MM.1S (cell line): Measurements from ENCODE around the gene DACH1.

Source experiments
- DNase-seq: peaks from one replicate; pipeline ENCODE4 v3.0.0-alpha.2; 2015
- H2AFZ ChIP-seq: fragments of 300-600 bp; sonication (generic); 2 replicates; pipeline ENCODE4 v1.6.0; 2016; ENCODE audit warnings: antibody characterized with exemption, low read length
- H3F3A ChIP-seq: fragments of 300-600 bp; sonication (generic); 2 replicates; pipeline ENCODE4 v1.6.1; 2016; ENCODE audit warnings: mild to moderate bottlenecking, antibody characterized with exemption, low read length, moderate library complexity, mixed read lengths; ENCODE audit not compliant: insufficient read depth
- H3K27ac ChIP-seq: fragments of 300-600 bp; sonication (generic); 2 replicates; pipeline ENCODE4 v1.5.1; 2016; ENCODE audit warnings: mild to moderate bottlenecking, low read length
- H3K27me3 ChIP-seq: fragments of 300-600 bp; sonication (generic); replicated peaks from 2 replicates; pipeline ENCODE4 v1.6.0; 2016; ENCODE audit warnings: low read length; ENCODE audit not compliant: insufficient read depth
- H3K36me3 ChIP-seq: fragments of 300-600 bp; sonication (generic); replicated peaks from 2 replicates; pipeline ENCODE4 v1.6.1; 2016; ENCODE audit warnings: mild to moderate bottlenecking, low read length, mixed read lengths; ENCODE audit not compliant: insufficient read depth
- H3K4me1 ChIP-seq: fragments of 300-600 bp; sonication (generic); 2 replicates; pipeline ENCODE4 v1.6.1; 2016; ENCODE audit warnings: low read length, mixed read lengths
- H3K4me2 ChIP-seq: fragments of 300-600 bp; sonication (generic); 2 replicates; pipeline ENCODE4 v1.6.0; 2016; ENCODE audit warnings: low read depth, low read length
- H3K4me3 ChIP-seq: fragments of 300-600 bp; sonication (generic); 2 replicates; pipeline ENCODE4 v1.5.1; 2016; ENCODE audit warnings: low read length, mixed read lengths
- H3K79me2 ChIP-seq: fragments of 300-600 bp; sonication (generic); 2 replicates; pipeline ENCODE4 v1.6.1; 2016; ENCODE audit warnings: mixed run types, low read length, mixed read lengths
- H3K9ac ChIP-seq: fragments of 300-600 bp; sonication (generic); 2 replicates; pipeline ENCODE4 v1.6.1; 2016; ENCODE audit warnings: low read length, mixed read lengths
- H3K9me2 ChIP-seq: fragments of 300-600 bp; sonication (generic); replicated peaks from 2 replicates; pipeline ENCODE4 v1.6.1; 2016; ENCODE audit warnings: mild to moderate bottlenecking, low read length, mixed read lengths; ENCODE audit not compliant: insufficient read depth
- H3K9me3 ChIP-seq: fragments of 300-600 bp; sonication (generic); replicated peaks from 2 replicates; pipeline ENCODE4 v1.6.1; 2016; ENCODE audit warnings: mild to moderate bottlenecking, low read length, mixed read lengths; ENCODE audit not compliant: insufficient read depth
- H4K20me1 ChIP-seq: fragments of 300-600 bp; sonication (generic); 2 replicates; pipeline ENCODE4 v1.6.1; 2016; ENCODE audit warnings: mild to moderate bottlenecking, low read length, moderate library complexity, mixed read lengths; ENCODE audit not compliant: insufficient read depth
- CTCF ChIP-seq: fragments of 300-600 bp; sonication (generic); IDR thresholded peaks from 2 replicates; pipeline ENCODE4 v1.5.1; 2016; ENCODE audit warnings: antibody characterized with exemption, low read length, mixed read lengths
- EZH2 ChIP-seq: fragments of 300-600 bp; sonication (generic); optimal IDR thresholded peaks from 2 replicates; pipeline ENCODE3; 2017; ENCODE audit warnings: low read depth, mild to moderate bottlenecking, antibody characterized with exemption, low read length, mixed read lengths
- EZH2phosphoT487 ChIP-seq: fragments of 300-600 bp; sonication (generic); IDR thresholded peaks from 2 replicates; pipeline ENCODE4 v1.6.1; 2018; ENCODE audit warnings: antibody characterized with exemption, low read length

DACH1 gene

DNA sequence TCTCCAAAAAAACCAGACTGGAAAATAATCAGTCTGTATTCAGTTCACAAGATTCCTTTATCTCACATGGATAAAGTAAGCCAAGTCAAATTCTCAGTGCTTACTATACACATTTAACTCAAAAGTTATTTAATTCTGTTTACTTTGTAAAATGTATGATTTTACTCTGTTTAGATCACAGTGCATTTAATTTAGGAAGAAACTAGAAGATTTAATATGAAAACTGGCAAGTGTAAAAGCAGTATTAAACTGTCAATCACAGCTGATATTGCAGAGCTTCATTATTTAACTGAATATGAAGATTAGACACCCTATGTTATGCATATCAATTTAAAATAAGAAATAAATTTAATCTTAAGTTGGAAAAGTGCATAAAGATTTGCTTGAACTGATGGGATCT, 78.0 kb downstream of the DACH1 start:
- H3K27ac ChIP-seq, result no peak overlapping the region
- no peaks in the 10 kb centered on the region for H3K4me1 ChIP-seq
- H3K36me3 ChIP-seq, result no peaks in the 10 kb centered on the region
- no peaks in the 10 kb centered on the region for H3K9me2 ChIP-seq
- TF ChIP-seq EZH2 (no peak), CTCF (no peak), EZH2phosphoT487 (no peak)
- no peaks in the 10 kb centered on the region for H3F3A ChIP-seq
- no peak overlapping the region for H3K4me3 ChIP-seq
- H3K9ac ChIP-seq, result no peak overlapping the region
- H3K27me3 ChIP-seq, result no peaks in the 10 kb centered on the region
- H3K79me2 ChIP-seq, result no peaks in the 10 kb centered on the region
- no peaks in the 10 kb centered on the region for H4K20me1 ChIP-seq
- H3K4me2 ChIP-seq, result no peak overlapping the region
- no peak for DNase-seq
- no peaks in the 10 kb centered on the region for H3K9me3 ChIP-seq
- no peak overlapping the region for H2AFZ ChIP-seq

DNA sequence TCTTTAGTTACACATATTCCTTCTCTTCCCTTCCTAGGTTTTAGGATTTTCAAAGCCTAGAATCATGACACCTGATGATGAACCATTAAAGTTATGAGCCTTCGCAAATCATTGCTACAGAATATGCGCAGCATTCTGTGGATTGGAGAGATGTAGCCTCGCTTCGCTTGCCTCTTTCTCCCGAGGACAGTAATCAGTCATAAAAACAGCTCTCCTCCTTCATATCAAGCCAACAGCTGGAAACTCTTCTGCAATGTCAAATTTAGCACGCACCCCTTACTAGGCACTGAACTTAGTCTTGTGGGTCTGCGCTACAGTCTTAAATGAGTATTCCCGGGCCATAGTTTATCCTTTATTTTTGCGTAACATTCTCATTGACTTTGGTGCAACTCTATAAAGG, 79.6 kb downstream of the DACH1 start:
- DNase-seq, result no peak
- Histone ChIP-seq H3K9me3 (no peaks in the 10 kb centered on the region), H2AFZ (no peak overlapping the region), H3K9ac (no peak overlapping the region), H3F3A (no peaks in the 10 kb centered on the region), H3K27me3 (no peaks in the 10 kb centered on the region), H3K4me3 (no peak overlapping the region), H3K4me2 (no peak overlapping the region), H3K9me2 (no peaks in the 10 kb centered on the region), H4K20me1 (no peaks in the 10 kb centered on the region), H3K79me2 (no peaks in the 10 kb centered on the region), H3K36me3 (no peaks in the 10 kb centered on the region), H3K27ac (no peak overlapping the region), H3K4me1 (no peaks in the 10 kb centered on the region)
- TF ChIP-seq EZH2phosphoT487 (no peak), EZH2 (no peak), CTCF (no peak)

DNA sequence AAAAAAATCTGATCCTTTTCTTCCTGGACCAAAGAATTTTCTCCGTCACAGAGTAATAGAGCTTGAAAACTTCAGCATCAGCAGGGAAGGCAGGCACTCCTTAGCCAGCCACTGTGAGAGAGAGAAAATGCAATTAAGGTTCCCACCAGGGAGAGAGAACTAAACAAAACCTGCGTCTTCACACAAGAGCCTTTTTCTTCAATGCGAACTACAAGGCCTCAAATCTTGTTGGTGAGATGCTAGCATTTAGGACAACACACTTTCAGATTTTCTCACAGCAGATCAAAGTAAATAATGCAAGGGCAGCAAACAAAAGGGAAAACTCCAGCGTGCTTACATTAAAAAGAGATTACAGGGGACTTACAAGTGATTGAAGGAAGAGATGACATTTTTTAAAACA, 80.1 kb downstream of the DACH1 start:
- Histone ChIP-seq H3K27me3 (no peaks in the 10 kb centered on the region), H3K9me3 (no peaks in the 10 kb centered on the region), H3F3A (no peaks in the 10 kb centered on the region), H3K4me1 (no peaks in the 10 kb centered on the region), H2AFZ (no peak overlapping the region), H3K9me2 (no peaks in the 10 kb centered on the region), H3K79me2 (no peaks in the 10 kb centered on the region), H3K9ac (no peak overlapping the region), H3K27ac (no peak overlapping the region), H3K4me2 (no peak overlapping the region), H3K4me3 (no peak overlapping the region), H4K20me1 (no peaks in the 10 kb centered on the region), H3K36me3 (no peaks in the 10 kb centered on the region)
- DNase-seq, result no peak
- TF ChIP-seq EZH2phosphoT487, result no peak
- TF ChIP-seq EZH2, result no peak
- TF ChIP-seq CTCF, result no peak

- Histone ChIP-seq H3K9me3 (no peaks in the 10 kb centered on the region), H3K4me1 (no peaks in the 10 kb centered on the region), H3K9me2 (no peaks in the 10 kb centered on the region), H3K27ac (no peak overlapping the region), H3K79me2 (no peaks in the 10 kb centered on the region), H3K4me3 (no peak overlapping the region), H3K4me2 (no peak overlapping the region), H2AFZ (no peak overlapping the region), H3K36me3 (no peaks in the 10 kb centered on the region), H3K9ac (no peak overlapping the region), H3K27me3 (no peaks in the 10 kb centered on the region), H4K20me1 (no peaks in the 10 kb centered on the region), H3F3A (no peaks in the 10 kb centered on the region)
- DNase-seq, result no peak
- TF ChIP-seq CTCF (no peak), EZH2 (no peak), EZH2phosphoT487 (no peak)
These were observed 81.6 kb downstream of the DACH1 start for GRCh38 chr13:71785361-71785760.
